ENCODE measurements around the gene JUND. TPM values are rescaled to one million over a fixed set of nuclear protein-coding genes. Genes with fewer than 3 reads are reported as not detected.

JUND gene
- total and polyA plus RNA-seq, 4 donors, result 161 to 290 (median 207) TPM

- Histone ChIP-seq H3K27me3 (ENCODE audit: control insufficient read depth in 3 of 3, insufficient read depth in 3 of 3, low read length in 2 of 3) (no peaks in the 10 kb centered on the region), H3K27ac (ENCODE audit: low read depth in 1 of 2, low read length in 1 of 2) (no peak overlapping the region), H3K36me3 (ENCODE audit: control insufficient read depth in 4 of 4, insufficient read depth in 4 of 4, low read length in 4 of 4) (peaks cover 0 to 16% (median 0%) of the 10 kb centered on the region in 4 donors), H3K9me3 (ENCODE audit: control insufficient read depth in 4 of 4, insufficient read depth in 3 of 4, low read length in 3 of 4) (peaks cover 0 to 3% (median 0%) of the 10 kb centered on the region in 4 donors), H3K4me3 (no peak overlapping the region), H3K9ac (ENCODE audit: insufficient read depth in 1 of 2, low read length in 2 of 2) (no peak overlapping the region), H3K4me1 (ENCODE audit: control insufficient read depth in 5 of 5, insufficient read depth in 5 of 5, low read length in 5 of 5) (no peaks in the 10 kb centered on the region)
- DNase-seq (no peak), ATAC-seq (ENCODE audit: insufficient read depth, low FRiP score) (no peak)
- TF ChIP-seq CTCF (IDR thresholded peaks at IDR 0.05; ENCODE audit: control extremely low read depth, extremely low read depth), result no peak
- 17 to 18% methylated on average over 24 of the region's 24 CpGs for WGBS, 2 donors
Measured at GRCh38 chr19:18254546-18255503, 26.6 kb downstream of the JUND start.

DNA sequence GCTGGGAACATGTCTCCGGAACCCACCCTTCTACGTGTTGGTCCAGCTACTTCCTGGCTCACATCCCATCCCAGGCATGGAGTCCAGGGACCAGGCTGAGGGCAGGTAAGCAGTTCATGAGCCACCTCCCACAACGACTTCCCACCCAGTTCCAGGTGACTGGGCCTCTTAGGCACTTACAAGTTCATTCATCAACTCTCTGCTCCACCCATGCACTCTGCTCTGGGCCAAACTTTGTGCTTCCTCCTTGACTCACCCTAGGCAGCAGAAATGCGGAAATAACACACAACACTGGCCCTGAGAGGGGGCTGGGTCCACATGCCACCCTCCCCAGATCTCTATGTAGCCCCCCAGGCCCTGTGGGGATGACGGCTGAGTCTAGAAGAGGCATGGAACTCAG, 27.7 kb downstream of the JUND start:
- Histone ChIP-seq H3K9ac (ENCODE audit: insufficient read depth in 1 of 2, low read length in 2 of 2) (no peak overlapping the region), H3K9me3 (ENCODE audit: control insufficient read depth in 4 of 4, insufficient read depth in 3 of 4, low read length in 3 of 4) (peaks cover 0 to 3% (median 0%) of the 10 kb centered on the region in 4 donors), H3K36me3 (ENCODE audit: control insufficient read depth in 4 of 4, insufficient read depth in 4 of 4, low read length in 4 of 4) (peaks cover 0 to 14% (median 0%) of the 10 kb centered on the region in 4 donors), H3K4me3 (no peak overlapping the region), H3K27me3 (ENCODE audit: control insufficient read depth in 3 of 3, insufficient read depth in 3 of 3, low read length in 2 of 3) (no peaks in the 10 kb centered on the region), H3K27ac (ENCODE audit: low read depth in 1 of 2, low read length in 1 of 2) (no peak overlapping the region), H3K4me1 (ENCODE audit: control insufficient read depth in 5 of 5, insufficient read depth in 5 of 5, low read length in 5 of 5) (peaks cover 0 to under 1% (median 0%) of the 10 kb centered on the region in 5 donors)
- DNase-seq, result no peak
- ATAC-seq (ENCODE audit: insufficient read depth, low FRiP score), result peak; percentile 75
- WGBS, 2 donors, result 40 to 55% methylated on average over 5 of the region's 5 CpGs
- TF ChIP-seq CTCF (IDR thresholded peaks at IDR 0.05; ENCODE audit: control extremely low read depth, extremely low read depth), result no peak

- no peak for ATAC-seq (ENCODE audit: insufficient read depth, low FRiP score)
- peaks cover 0 to 3% (median 0%) of the 10 kb centered on the region in 4 donors for H3K9me3 ChIP-seq (ENCODE audit: control insufficient read depth in 4 of 4, insufficient read depth in 3 of 4, low read length in 3 of 4)
- DNase-seq, result no peak
- H3K27ac ChIP-seq (ENCODE audit: low read depth in 1 of 2, low read length in 1 of 2), result no peak overlapping the region
- H3K4me1 ChIP-seq (ENCODE audit: control insufficient read depth in 5 of 5, insufficient read depth in 5 of 5, low read length in 5 of 5), result peaks cover 0 to 3% (median 0%) of the 10 kb centered on the region in 5 donors
- H3K36me3 ChIP-seq (ENCODE audit: control insufficient read depth in 4 of 4, insufficient read depth in 4 of 4, low read length in 4 of 4), result peaks cover 0 to 12% (median 0%) of the 10 kb centered on the region in 4 donors
- H3K27me3 ChIP-seq (ENCODE audit: control insufficient read depth in 3 of 3, insufficient read depth in 3 of 3, low read length in 2 of 3), result no peaks in the 10 kb centered on the region
- WGBS, 2 donors, result 89 to 90% methylated on average over 4 of the region's 4 CpGs
- no peak overlapping the region for H3K4me3 ChIP-seq
- no peak for TF ChIP-seq CTCF (IDR thresholded peaks at IDR 0.05; ENCODE audit: control extremely low read depth, extremely low read depth)
- no peak overlapping the region for H3K9ac ChIP-seq (ENCODE audit: insufficient read depth in 1 of 2, low read length in 2 of 2)
Measured at GRCh38 chr19:18253130-18253529, 28.3 kb downstream of the JUND start.
